NCI-H524 treated with DMSO at 0.1 percent for 48 hours (cell line): ENCODE measurements around the gene CHCHD6.
"Not testable (repeated sequence)": the region's sequence is repeated elsewhere in the genome, so short reads cannot be mapped to it uniquely, and the experiment has no call there.

Experiments
- DNase-seq: peaks from one replicate; lab custom pipeline; 2025; lab: John Stamatoyannopoulos, UW

Gene CHCHD6

GRCh38 chr3:126766653-126767052 lies 62.6 kb downstream of the CHCHD6 start:
- DNase-seq: no peak

GRCh38 chr3:126768903-126769302 lies 64.9 kb downstream of the CHCHD6 start:
- DNase-seq: no peak

GRCh38 chr3:126770096-126770495 lies 66.1 kb downstream of the CHCHD6 start:
- no peak for DNase-seq

GRCh38 chr3:126773167-126773566 lies 69.1 kb downstream of the CHCHD6 start:
- no peak for DNase-seq

GRCh38 chr3:126773783-126774182 lies 69.7 kb downstream of the CHCHD6 start:
- DNase-seq: no peak

GRCh38 chr3:126777366-126777765 lies 73.3 kb downstream of the CHCHD6 start:
- peak; percentile 55 for DNase-seq

- no peak for DNase-seq
These were observed 76.6 kb downstream of the CHCHD6 start for GRCh38 chr3:126780666-126781065.

- no peak for DNase-seq
These were observed 77.4 kb downstream of the CHCHD6 start for GRCh38 chr3:126781406-126781805.

GRCh38 chr3:126781889-126782491 lies 78.0 kb downstream of the CHCHD6 start:
- no peak for DNase-seq

GRCh38 chr3:126782536-126782935 lies 78.5 kb downstream of the CHCHD6 start:
- DNase-seq: no peak

GRCh38 chr3:126784254-126784653 lies 80.2 kb downstream of the CHCHD6 start:
- no peak for DNase-seq

- not testable (repeated sequence) for DNase-seq
These were observed 87.3 kb downstream of the CHCHD6 start for GRCh38 chr3:126791320-126791719.

- DNase-seq: no peak
These were observed 89.0 kb downstream of the CHCHD6 start for GRCh38 chr3:126792998-126793397.

GRCh38 chr3:126797563-126797962 lies 93.5 kb downstream of the CHCHD6 start:
- no peak for DNase-seq

- DNase-seq: no peak
These were observed 94.5 kb downstream of the CHCHD6 start for GRCh38 chr3:126798521-126798920.

- DNase-seq: no peak
These were observed 95.1 kb downstream of the CHCHD6 start for GRCh38 chr3:126799099-126799498.

- DNase-seq: not testable (repeated sequence)
These were observed 97.3 kb downstream of the CHCHD6 start for GRCh38 chr3:126801312-126801711.

- DNase-seq: no peak
These were observed 103.8 kb downstream of the CHCHD6 start for GRCh38 chr3:126807795-126808194.

GRCh38 chr3:126811530-126811929 lies 107.5 kb downstream of the CHCHD6 start:
- DNase-seq: no peak

- DNase-seq: peak; percentile 36
These were observed 112.3 kb downstream of the CHCHD6 start for GRCh38 chr3:126816298-126816697.

- DNase-seq: peak; percentile 43
These were observed 113.1 kb downstream of the CHCHD6 start for GRCh38 chr3:126816986-126817777.

- no peak for DNase-seq
These were observed 113.7 kb downstream of the CHCHD6 start for GRCh38 chr3:126817781-126818180.

- no peak for DNase-seq
These were observed 114.5 kb downstream of the CHCHD6 start for GRCh38 chr3:126818400-126819095.
